HepG2 (cell line): ENCODE data around the gene COPS6. TPM values are rescaled to one million over a fixed set of nuclear protein-coding genes. Genes with fewer than 3 reads are reported as not detected.

Experiments used
- DPF2 ChIP-seq: sonication (generic); formaldehyde crosslinking; IDR thresholded peaks from 2 replicates; pipeline ENCODE4 v1.4.0; 2020; ENCODE audit warnings: mild to moderate bottlenecking, low read depth, missing genetic modification reagents, borderline replicate concordance
- FOXO1 ChIP-seq: sonication (generic); formaldehyde crosslinking; IDR thresholded peaks from 2 replicates; pipeline ENCODE4 v1.4.0; 2020; ENCODE audit warnings: missing genetic modification reagents
- KAT2B ChIP-seq: fragments of 150-350 bp; IDR thresholded peaks from 2 replicates; pipeline ENCODE4 v1.6.1; 2014; ENCODE audit warnings: low read depth, low read length, borderline replicate concordance
- KDM3A ChIP-seq: IDR thresholded peaks from 2 replicates; pipeline ENCODE4 v1.6.1; 2018; ENCODE audit warnings: low read depth, missing compliant biosample characterization
- NFE2L1 ChIP-seq: sonication (generic); formaldehyde crosslinking; IDR thresholded peaks from 2 replicates; pipeline ENCODE4 v1.4.0; 2020; ENCODE audit warnings: missing genetic modification reagents, mild to moderate bottlenecking, borderline replicate concordance
- NR2F1 ChIP-seq, 2 experiments: fragments of 450-650 bp in 1 of 2; formaldehyde crosslinking in 1 of 2; IDR thresholded peaks; 2 replicates each; pipeline versions ENCODE4 v1.5.0 to v1.6.1; 2016 to 2020; ENCODE audit warnings: mild to moderate bottlenecking in 1 of 2, missing compliant biosample characterization in 1 of 2, missing genetic modification reagents in 1 of 2, moderate library complexity in 1 of 2
- SOX6 ChIP-seq, 2 experiments: fragments of 450-650 bp in 1 of 2; sonication (generic) in 1 of 2; formaldehyde crosslinking in 1 of 2; IDR thresholded peaks; 2 replicates each; pipeline versions ENCODE4 v1.4.0 to v1.6.1; 2017 to 2020; ENCODE audit warnings: antibody characterized with exemption in 1 of 2, mild to moderate bottlenecking in 1 of 2, missing genetic modification reagents in 1 of 2
- TGIF2 ChIP-seq: IDR thresholded peaks from 2 replicates; pipeline ENCODE4 v1.6.1; 2016; ENCODE audit warnings: control low read depth, missing compliant biosample characterization
- ZFP90 ChIP-seq: sonication (generic); formaldehyde crosslinking; IDR thresholded peaks from 2 replicates; pipeline ENCODE4 v1.8.0; 2022; ENCODE audit warnings: missing genetic modification reagents, mild to moderate bottlenecking, inconsistent platforms, borderline replicate concordance
- ZNF225 ChIP-seq: sonication (generic); formaldehyde crosslinking; IDR thresholded peaks from 2 replicates; pipeline ENCODE4 v1.4.0; 2020; ENCODE audit warnings: mild to moderate bottlenecking, missing genetic modification reagents
- ZNF572 ChIP-seq: sonication (generic); formaldehyde crosslinking; IDR thresholded peaks from 2 replicates; pipeline ENCODE4 v1.5.1; 2020; ENCODE audit warnings: mild to moderate bottlenecking, missing genetic modification reagents
- ZNF841 ChIP-seq: sonication (generic); formaldehyde crosslinking; IDR thresholded peaks from 2 replicates; pipeline ENCODE4 v1.8.1; 2023; ENCODE audit warnings: missing genetic modification reagents, borderline replicate concordance
- polyA plus RNA-seq, 8 experiments: library from polyadenylated mRNA; depleted of rRNA in 3 of 8; stranded (reverse) in 7 of 8; unstranded in 1 of 8; fragments of >200 nt; fragmentation: Illumina TruSeq in 4 of 8; extraction: Trizol in 4 of 8; gene quantifications; 2 replicates each; pipeline versions ENCODE4 v1.2.1 to v1.2.3, GENCODE V29; 2011 to 2016; ENCODE audit warnings: low read depth in 4 of 8, missing spikeins in 1 of 8, mixed read lengths in 1 of 8; ENCODE audit not compliant: insufficient read depth in 1 of 8
- total RNA-seq, 5 experiments: library from RNA; depleted of rRNA; stranded (reverse); fragments of >200 nt; fragmentation: Illumina TruSeq; extraction: Trizol; gene quantifications; 2 replicates each; pipeline ENCODE4 v1.2.3, GENCODE V29; 2016; ENCODE audit warnings: low read depth in 1 of 5
- TF ChIP-seq, protein P1 (sequence below): sonication (generic); formaldehyde crosslinking; conservative IDR thresholded peaks from 2 replicates; pipeline ENCODE4 v1.8.0; 2022; ENCODE audit warnings: low read depth, missing genetic modification reagents
- TF ChIP-seq, protein P2 (sequence below), 2 experiments: IDR thresholded peaks; 2 replicates each; pipeline ENCODE4 v1.6.1; 2011 to 2012; ENCODE audit warnings: low read length in 2 of 2, borderline replicate concordance in 1 of 2, low read depth in 1 of 2, mild to moderate bottlenecking in 1 of 2, moderate library complexity in 1 of 2
- TF ChIP-seq, protein P3 (sequence below): sonication (generic); formaldehyde crosslinking; IDR thresholded peaks from 2 replicates; pipeline ENCODE4 v1.8.0; 2022; ENCODE audit warnings: mild to moderate bottlenecking, missing genetic modification reagents

COPS6 gene
- total and polyA plus RNA-seq, 2 of the 13 experiments (the other 11 are each of a cell fraction or from before 2014, with no cell fraction given), result 33.4 to 117 TPM

DNA sequence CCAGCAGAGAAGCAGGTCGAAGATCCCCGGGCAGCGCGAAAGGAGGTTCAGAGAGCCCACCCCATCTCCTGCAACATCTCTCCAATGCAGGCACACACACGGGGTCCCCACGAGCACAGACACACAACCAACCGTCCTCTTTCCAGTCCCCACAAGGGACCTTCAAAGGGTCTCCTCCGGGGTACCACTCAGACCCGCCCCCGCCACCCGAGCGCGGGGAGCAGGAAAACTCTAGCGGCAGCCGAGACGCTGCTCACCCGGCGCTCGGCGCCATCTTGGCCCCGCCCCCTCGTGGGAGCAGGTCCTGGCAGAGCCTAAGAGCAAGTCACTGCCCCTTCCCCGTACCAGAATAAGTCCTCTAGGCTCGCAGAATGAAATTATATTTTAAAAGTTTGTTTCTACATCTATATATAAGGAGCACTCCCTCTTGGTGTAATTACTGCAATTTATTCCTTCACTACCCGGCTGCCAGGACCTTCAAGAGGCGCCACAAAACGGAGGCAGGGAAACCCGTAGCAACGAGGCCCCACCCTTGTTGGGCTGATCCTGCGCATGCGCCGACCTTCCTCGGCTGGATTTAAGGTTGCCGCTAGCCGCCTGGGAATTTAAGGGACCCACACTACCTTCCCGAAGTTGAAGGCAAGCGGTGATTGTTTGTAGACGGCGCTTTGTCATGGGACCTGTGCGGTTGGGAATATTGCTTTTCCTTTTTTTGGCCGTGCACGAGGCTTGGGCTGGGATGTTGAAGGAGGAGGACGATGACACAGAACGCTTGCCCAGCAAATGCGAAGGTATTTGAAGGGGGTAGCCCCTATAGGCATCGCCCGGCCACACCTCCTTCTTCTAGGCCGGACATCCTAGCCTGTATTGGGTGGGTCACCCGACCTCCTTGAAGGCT is 30.6 kb downstream of the COPS6 start, which contains the start of the genes CNPY4 and TAF6 (continued):
- TF ChIP-seq NR2F1 (CRISPR knock-in tag; IDR thresholded peaks at IDR 0.05) (peak; percentile 6 to 25; a peak in 1 of 4 replicates), ZNF572 (CRISPR knock-in tag) (no peak; the same call in 1 of the 2 replicates), KAT2B (no peak), DPF2 (CRISPR knock-in tag) (no peak), ZNF841 (CRISPR knock-in tag) (no peak), NFE2L1 (CRISPR knock-in tag) (no peak), ZFP90 (CRISPR knock-in tag) (peak; percentile 86; the same call in 1 of the 2 replicates), TGIF2 (CRISPR knock-in tag) (peak; percentile 83; the same call in 1 of the 2 replicates), SOX6 (IDR thresholded peaks at IDR 0.05) (no peak), SOX6 (CRISPR knock-in tag; IDR thresholded peaks at IDR 0.05) (no peak), KDM3A (peak; percentile 31; the same call in 1 of the 2 replicates), ZNF225 (CRISPR knock-in tag) (no peak), FOXO1 (CRISPR knock-in tag) (peak; percentile 42; the same call in 1 of the 2 replicates)
- TF ChIP-seq, protein P1, sequence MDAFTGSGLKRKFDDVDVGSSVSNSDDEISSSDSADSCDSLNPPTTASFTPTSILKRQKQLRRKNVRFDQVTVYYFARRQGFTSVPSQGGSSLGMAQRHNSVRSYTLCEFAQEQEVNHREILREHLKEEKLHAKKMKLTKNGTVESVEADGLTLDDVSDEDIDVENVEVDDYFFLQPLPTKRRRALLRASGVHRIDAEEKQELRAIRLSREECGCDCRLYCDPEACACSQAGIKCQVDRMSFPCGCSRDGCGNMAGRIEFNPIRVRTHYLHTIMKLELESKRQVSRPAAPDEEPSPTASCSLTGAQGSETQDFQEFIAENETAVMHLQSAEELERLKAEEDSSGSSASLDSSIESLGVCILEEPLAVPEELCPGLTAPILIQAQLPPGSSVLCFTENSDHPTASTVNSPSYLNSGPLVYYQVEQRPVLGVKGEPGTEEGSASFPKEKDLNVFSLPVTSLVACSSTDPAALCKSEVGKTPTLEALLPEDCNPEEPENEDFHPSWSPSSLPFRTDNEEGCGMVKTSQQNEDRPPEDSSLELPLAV (CRISPR knock-in tag), result no peak
- TF ChIP-seq, protein P2, sequence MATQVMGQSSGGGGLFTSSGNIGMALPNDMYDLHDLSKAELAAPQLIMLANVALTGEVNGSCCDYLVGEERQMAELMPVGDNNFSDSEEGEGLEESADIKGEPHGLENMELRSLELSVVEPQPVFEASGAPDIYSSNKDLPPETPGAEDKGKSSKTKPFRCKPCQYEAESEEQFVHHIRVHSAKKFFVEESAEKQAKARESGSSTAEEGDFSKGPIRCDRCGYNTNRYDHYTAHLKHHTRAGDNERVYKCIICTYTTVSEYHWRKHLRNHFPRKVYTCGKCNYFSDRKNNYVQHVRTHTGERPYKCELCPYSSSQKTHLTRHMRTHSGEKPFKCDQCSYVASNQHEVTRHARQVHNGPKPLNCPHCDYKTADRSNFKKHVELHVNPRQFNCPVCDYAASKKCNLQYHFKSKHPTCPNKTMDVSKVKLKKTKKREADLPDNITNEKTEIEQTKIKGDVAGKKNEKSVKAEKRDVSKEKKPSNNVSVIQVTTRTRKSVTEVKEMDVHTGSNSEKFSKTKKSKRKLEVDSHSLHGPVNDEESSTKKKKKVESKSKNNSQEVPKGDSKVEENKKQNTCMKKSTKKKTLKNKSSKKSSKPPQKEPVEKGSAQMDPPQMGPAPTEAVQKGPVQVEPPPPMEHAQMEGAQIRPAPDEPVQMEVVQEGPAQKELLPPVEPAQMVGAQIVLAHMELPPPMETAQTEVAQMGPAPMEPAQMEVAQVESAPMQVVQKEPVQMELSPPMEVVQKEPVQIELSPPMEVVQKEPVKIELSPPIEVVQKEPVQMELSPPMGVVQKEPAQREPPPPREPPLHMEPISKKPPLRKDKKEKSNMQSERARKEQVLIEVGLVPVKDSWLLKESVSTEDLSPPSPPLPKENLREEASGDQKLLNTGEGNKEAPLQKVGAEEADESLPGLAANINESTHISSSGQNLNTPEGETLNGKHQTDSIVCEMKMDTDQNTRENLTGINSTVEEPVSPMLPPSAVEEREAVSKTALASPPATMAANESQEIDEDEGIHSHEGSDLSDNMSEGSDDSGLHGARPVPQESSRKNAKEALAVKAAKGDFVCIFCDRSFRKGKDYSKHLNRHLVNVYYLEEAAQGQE (IDR thresholded peaks at IDR 0.05; ENCODE audit: borderline replicate concordance in 1 of 2, low read depth in 1 of 2, low read length in 2 of 2), result peak in 1 of 2 experiments; percentile 81; a peak in 2 of 4 replicates
- TF ChIP-seq, protein P3, sequence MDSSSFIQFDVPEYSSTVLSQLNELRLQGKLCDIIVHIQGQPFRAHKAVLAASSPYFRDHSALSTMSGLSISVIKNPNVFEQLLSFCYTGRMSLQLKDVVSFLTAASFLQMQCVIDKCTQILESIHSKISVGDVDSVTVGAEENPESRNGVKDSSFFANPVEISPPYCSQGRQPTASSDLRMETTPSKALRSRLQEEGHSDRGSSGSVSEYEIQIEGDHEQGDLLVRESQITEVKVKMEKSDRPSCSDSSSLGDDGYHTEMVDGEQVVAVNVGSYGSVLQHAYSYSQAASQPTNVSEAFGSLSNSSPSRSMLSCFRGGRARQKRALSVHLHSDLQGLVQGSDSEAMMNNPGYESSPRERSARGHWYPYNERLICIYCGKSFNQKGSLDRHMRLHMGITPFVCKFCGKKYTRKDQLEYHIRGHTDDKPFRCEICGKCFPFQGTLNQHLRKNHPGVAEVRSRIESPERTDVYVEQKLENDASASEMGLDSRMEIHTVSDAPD (CRISPR knock-in tag), result no peak
